ENCODE data around the gene CRTC1. TPM values are rescaled to one million over a fixed set of nuclear protein-coding genes. Genes with fewer than 3 reads are reported as not detected.

CRTC1 gene
- total and polyA plus RNA-seq, 5 donors, result 9.2 to 15.1 (median 12.9) TPM

DNA sequence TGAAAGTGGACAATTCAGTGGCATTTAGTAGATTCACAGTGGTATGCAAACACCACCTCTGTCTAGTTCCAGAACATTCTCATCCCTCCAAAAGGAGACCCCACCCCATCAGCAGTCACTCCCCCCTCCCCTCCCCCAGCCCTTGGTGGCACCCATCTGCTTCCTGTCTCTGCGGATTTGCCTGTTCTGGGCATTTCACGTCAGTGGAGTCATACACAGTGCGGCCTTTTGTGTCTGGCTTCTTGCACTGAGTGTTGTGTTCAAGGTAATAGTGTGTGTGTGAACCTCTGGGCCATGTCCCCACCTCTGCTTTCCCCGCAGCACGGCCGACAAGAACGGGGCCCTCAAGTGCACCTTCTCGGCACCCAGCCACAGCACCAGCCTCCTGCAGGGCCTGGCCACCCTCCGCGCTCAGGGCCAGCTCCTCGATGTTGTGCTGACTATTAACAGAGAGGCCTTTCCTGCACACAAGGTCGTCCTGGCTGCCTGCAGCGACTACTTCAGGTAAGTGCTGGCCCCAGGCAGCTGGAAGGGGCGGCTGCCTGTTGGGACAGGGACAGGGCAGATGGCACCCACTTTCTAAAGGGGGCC, 19.4 kb upstream of the CRTC1 start:
- H3K27ac ChIP-seq (ENCODE audit: low read length), result no peak overlapping the region
- intact Hi-C loops (cut with DNase I), result no loop called here
- no peaks in the 10 kb centered on the region for H3K27me3 ChIP-seq (ENCODE audit: control insufficient read depth, insufficient read depth)
- ATAC-seq (no peak), DNase-seq (peak in 1 of 3 donors; percentile 49)
- 83% methylated on average over 14 of the region's 14 CpGs for WGBS
- peaks cover 2% of the 10 kb centered on the region for H3K4me1 ChIP-seq (ENCODE audit: control insufficient read depth, insufficient read depth, low read length)
- no peaks in the 10 kb centered on the region for H3K9me3 ChIP-seq (ENCODE audit: control insufficient read depth, low read length)
- no peak overlapping the region for H3K4me3 ChIP-seq (ENCODE audit: low read length)

DNA sequence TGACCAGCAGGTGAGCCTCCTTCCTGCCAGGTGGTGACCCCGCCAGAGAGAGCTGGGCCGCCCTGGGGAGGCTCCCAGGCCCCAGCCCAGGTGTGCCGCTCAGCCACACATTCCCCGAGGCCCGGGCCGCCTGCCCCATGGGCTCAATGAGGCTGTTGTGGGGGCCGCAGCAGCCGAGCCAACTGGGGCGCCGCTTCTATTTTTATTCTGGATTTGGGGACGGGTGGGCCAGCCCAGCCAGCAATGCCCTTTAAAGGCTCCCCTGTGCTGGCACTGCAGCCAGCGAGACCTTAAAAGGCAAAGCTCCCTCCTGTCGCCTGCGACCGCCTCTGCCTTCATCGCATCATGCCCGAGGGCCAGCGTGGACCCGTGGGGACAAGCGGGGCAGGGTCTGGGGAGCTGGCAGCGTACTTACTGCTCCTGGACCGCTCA, 17.7 kb upstream of the CRTC1 start:
- H3K4me1 ChIP-seq (ENCODE audit: control insufficient read depth, insufficient read depth, low read length), result no peaks in the 10 kb centered on the region
- H3K4me3 ChIP-seq (ENCODE audit: low read length), result no peak overlapping the region
- ATAC-seq, result peak; percentile 52 to 66
- intact Hi-C loops (cut with DNase I), result no loop called here
- no peaks in the 10 kb centered on the region for H3K27me3 ChIP-seq (ENCODE audit: control insufficient read depth, insufficient read depth)
- no peaks in the 10 kb centered on the region for H3K9me3 ChIP-seq (ENCODE audit: control insufficient read depth, low read length)
- peak; percentile 58 to 77 (median 76) for DNase-seq
- WGBS, result 72% methylated on average over 22 of the region's 22 CpGs
- peak overlapping the region; percentile 55 for H3K27ac ChIP-seq (ENCODE audit: low read length)

DNA sequence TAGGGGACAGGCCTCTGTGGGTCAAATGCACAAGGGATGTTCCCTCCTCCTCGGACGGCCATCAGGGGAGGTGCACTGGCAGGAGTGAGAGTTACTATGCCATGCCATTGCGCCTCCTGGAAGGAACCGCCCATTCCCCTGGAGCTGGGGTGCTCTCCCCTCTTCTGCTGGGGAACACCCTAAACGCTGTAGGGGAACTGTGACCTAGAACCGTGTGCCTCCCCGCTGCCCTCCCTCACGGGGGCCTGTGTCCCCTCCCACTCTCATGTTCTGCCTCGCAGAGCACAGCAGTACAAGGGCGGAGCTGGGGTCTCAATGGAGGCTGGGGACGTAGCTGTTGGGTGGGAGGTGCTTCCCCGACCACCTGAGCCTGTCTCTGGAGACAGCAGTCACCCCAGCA, 17.2 kb upstream of the CRTC1 start:
- Histone ChIP-seq H3K9me3 (ENCODE audit: control insufficient read depth, low read length) (no peaks in the 10 kb centered on the region), H3K27ac (ENCODE audit: low read length) (peak overlapping the region; percentile 55), H3K27me3 (ENCODE audit: control insufficient read depth, insufficient read depth) (no peaks in the 10 kb centered on the region), H3K4me3 (ENCODE audit: low read length) (no peak overlapping the region), H3K4me1 (ENCODE audit: control insufficient read depth, insufficient read depth, low read length) (no peaks in the 10 kb centered on the region)
- ATAC-seq (peak in 1 of 2 donors; percentile 24), DNase-seq (no peak)
- 68% methylated on average over 12 of the region's 12 CpGs for WGBS
- intact Hi-C loops (cut with DNase I), result no loop called here

DNA sequence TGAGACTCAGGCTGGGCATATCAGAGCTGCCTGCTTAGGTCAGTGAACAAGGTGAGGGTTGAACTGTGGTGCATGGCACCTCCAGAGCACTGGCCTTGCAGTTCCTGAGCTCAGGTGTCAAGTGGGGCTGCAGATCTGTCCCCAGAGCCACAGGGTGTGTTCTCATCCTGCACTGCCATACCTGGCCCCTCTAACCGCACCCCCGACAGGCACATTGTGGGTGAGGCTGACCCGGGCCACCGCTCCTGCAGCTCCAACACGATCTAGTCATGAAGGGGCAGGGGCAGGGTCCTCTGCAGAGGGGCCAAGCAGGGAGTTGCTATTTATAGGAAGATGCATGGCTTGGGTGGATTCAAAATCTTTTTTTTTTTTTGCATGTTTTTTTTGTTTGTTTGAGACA, 16.7 kb upstream of the CRTC1 start:
- no peaks in the 10 kb centered on the region for H3K27me3 ChIP-seq (ENCODE audit: control insufficient read depth, insufficient read depth)
- H3K4me3 ChIP-seq (ENCODE audit: low read length), result no peak overlapping the region
- ATAC-seq, result no peak
- intact Hi-C loops (cut with DNase I), result no loop called here
- H3K4me1 ChIP-seq (ENCODE audit: control insufficient read depth, insufficient read depth, low read length), result no peaks in the 10 kb centered on the region
- no peak overlapping the region for H3K27ac ChIP-seq (ENCODE audit: low read length)
- 81% methylated on average over 5 of the region's 5 CpGs for WGBS
- DNase-seq, result no peak
- H3K9me3 ChIP-seq (ENCODE audit: control insufficient read depth, low read length), result no peaks in the 10 kb centered on the region

DNA sequence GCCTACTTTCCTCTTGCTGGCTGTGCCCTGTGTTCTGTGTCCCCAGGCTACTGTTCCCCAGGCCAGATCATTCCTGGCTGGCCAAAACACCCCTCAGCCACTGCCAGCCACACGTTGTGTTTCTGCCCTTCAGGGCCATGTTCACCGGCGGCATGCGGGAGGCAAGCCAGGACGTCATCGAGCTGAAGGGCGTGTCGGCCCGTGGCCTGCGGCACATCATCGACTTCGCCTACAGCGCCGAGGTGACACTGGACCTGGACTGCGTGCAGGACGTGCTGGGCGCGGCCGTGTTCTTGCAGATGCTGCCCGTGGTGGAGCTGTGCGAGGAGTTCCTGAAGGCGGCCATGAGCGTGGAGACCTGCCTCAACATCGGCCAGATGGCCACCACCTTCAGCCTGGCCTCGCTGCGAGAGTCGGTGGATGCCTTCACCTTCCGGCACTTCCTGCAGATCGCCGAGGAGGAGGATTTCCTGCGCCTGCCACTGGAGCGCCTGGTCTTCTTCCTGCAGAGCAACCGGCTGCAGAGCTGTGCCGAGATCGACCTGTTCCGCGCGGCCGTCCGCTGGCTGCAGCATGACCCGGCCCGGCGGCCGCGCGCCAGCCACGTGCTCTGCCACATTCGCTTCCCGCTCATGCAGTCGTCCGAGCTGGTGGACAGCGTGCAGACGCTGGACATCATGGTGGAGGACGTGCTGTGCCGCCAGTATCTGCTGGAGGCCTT, 15.8 kb upstream of the CRTC1 start:
- Histone ChIP-seq H3K27me3 (ENCODE audit: control insufficient read depth, insufficient read depth) (no peaks in the 10 kb centered on the region), H3K4me3 (ENCODE audit: low read length) (no peak overlapping the region), H3K4me1 (ENCODE audit: control insufficient read depth, insufficient read depth, low read length) (peaks cover 3% of the 10 kb centered on the region), H3K9me3 (ENCODE audit: control insufficient read depth, low read length) (no peaks in the 10 kb centered on the region), H3K27ac (ENCODE audit: low read length) (no peak overlapping the region)
- intact Hi-C loops (cut with DNase I), result no loop called here
- DNase-seq, result peak in 2 of 3 donors; percentile 45 to 76
- ATAC-seq, result no peak
- 95% methylated on average over 55 of the region's 55 CpGs for WGBS

DNA sequence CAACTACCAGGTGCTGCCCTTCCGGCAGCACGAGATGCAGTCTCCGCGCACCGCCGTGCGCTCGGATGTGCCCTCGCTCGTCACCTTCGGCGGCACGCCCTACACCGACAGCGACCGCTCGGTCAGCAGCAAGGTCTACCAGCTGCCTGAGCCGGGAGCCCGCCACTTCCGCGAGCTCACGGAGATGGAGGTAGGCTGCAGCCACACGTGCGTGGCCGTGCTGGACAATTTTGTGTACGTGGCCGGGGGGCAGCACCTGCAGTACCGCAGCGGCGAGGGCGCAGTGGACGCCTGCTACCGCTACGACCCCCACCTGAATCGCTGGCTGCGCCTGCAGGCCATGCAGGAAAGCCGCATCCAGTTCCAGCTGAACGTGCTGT, 15.2 kb upstream of the CRTC1 start:
- ATAC-seq, result no peak
- H3K27ac ChIP-seq (ENCODE audit: low read length), result no peak overlapping the region
- DNase-seq, result peak in 1 of 3 donors; percentile 55
- intact Hi-C loops (cut with DNase I), result no loop called here
- peaks cover 3% of the 10 kb centered on the region for H3K4me1 ChIP-seq (ENCODE audit: control insufficient read depth, insufficient read depth, low read length)
- 98% methylated on average over 38 of the region's 38 CpGs for WGBS
- H3K27me3 ChIP-seq (ENCODE audit: control insufficient read depth, insufficient read depth), result no peaks in the 10 kb centered on the region
- no peak overlapping the region for H3K4me3 ChIP-seq (ENCODE audit: low read length)
- no peaks in the 10 kb centered on the region for H3K9me3 ChIP-seq (ENCODE audit: control insufficient read depth, low read length)

DNA sequence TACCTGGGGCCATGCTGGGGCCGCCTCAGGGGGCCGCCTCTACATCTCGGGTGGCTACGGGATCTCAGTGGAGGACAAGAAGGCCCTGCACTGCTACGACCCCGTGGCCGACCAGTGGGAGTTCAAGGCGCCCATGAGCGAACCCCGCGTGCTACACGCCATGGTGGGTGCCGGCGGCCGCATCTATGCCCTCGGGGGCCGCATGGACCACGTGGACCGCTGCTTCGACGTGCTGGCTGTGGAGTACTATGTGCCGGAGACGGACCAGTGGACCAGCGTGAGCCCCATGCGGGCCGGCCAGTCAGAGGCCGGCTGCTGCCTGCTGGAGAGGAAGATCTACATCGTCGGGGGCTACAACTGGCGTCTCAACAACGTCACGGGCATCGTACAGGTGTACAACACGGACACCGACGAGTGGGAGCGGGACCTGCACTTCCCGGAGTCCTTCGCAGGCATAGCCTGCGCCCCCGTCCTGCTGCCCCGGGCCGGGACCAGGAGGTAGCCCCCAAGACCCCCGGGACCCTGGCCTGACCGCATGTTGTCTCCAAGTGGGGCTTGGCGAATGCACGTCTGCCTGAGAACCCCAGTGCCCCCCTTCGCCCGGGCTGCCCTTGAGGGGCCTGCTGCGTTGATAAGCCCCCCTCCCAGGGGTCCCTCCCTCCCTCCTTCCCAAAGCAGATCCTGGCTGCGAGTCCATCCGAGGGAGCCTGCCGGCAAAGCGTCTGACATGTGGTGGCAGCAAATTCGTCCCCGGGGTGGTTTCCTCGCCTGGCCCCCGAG, 14.5 kb upstream of the CRTC1 start:
- intact Hi-C loops (cut with DNase I), result no loop called here
- peak in 1 of 3 donors; percentile 52 for DNase-seq

DNA sequence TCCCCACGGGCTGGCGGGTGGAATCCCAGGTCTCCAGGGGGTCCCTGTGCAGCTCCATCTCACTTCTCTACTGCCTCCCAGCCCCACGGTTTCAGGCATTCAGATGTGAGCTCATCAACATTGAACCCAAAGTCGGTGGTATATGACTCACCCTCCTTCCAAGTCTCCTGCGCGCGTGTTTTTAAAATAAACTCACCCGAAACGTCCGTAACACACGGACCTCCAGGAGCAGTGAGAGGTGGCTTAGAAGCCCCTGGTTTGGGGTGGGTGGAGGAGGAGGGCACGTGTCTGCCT, 14.0 kb upstream of the CRTC1 start:
- DNase-seq (no peak), ATAC-seq (no peak)
- no peaks in the 10 kb centered on the region for H3K27me3 ChIP-seq (ENCODE audit: control insufficient read depth, insufficient read depth)
- H3K4me1 ChIP-seq (ENCODE audit: control insufficient read depth, insufficient read depth, low read length), result peaks cover 3% of the 10 kb centered on the region
- 91% methylated on average over 12 of the region's 12 CpGs for WGBS
- H3K9me3 ChIP-seq (ENCODE audit: control insufficient read depth, low read length), result no peaks in the 10 kb centered on the region
- no peak overlapping the region for H3K27ac ChIP-seq (ENCODE audit: low read length)
- no peak overlapping the region for H3K4me3 ChIP-seq (ENCODE audit: low read length)
- intact Hi-C loops (cut with DNase I), result no loop called here

More for the DNA sequence above, 14.5 kb upstream of the CRTC1 start:
- Histone ChIP-seq H3K27ac (ENCODE audit: low read length) (no peak overlapping the region), H3K27me3 (ENCODE audit: control insufficient read depth, insufficient read depth) (no peaks in the 10 kb centered on the region), H3K9me3 (ENCODE audit: control insufficient read depth, low read length) (no peaks in the 10 kb centered on the region), H3K4me3 (ENCODE audit: low read length) (no peak overlapping the region), H3K4me1 (ENCODE audit: control insufficient read depth, insufficient read depth, low read length) (peaks cover 3% of the 10 kb centered on the region)
- ATAC-seq, result no peak
- WGBS, result 95% methylated on average over 58 of the region's 58 CpGs

DNA sequence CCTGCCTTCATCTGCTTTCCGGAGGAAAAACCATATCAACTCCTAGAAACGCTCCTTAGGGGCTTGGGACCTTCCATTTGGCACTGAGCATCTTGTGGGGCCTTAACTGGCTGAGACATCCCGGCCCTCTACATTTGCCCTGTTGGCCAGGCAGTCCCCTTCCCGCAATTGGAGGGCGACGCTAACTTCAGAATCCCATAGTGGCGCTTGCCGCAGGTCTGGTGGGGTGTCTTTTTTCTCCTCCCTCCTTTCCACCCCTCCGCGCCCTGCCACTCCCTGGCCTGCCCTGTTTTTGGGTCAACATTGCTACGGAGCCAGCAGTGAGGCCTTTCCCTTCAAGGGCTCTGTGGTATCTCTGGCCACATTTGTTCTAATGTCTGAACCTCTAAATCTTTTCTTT, 13.6 kb upstream of the CRTC1 start:
- intact Hi-C loops (cut with DNase I), result loop anchor here in 2 of 4 donors (10.0 kb wide), 1 partner anchor 75 kb away; no protein-coding TSS in a partner anchor
- DNase-seq (no peak), ATAC-seq (no peak)
- no peaks in the 10 kb centered on the region for H3K27me3 ChIP-seq (ENCODE audit: control insufficient read depth, insufficient read depth)
- no peaks in the 10 kb centered on the region for H3K9me3 ChIP-seq (ENCODE audit: control insufficient read depth, low read length)
- WGBS, result 89% methylated on average over 11 of the region's 11 CpGs
- no peak overlapping the region for H3K27ac ChIP-seq (ENCODE audit: low read length)
- peaks cover 5% of the 10 kb centered on the region for H3K4me1 ChIP-seq (ENCODE audit: control insufficient read depth, insufficient read depth, low read length)
- H3K4me3 ChIP-seq (ENCODE audit: low read length), result no peak overlapping the region

DNA sequence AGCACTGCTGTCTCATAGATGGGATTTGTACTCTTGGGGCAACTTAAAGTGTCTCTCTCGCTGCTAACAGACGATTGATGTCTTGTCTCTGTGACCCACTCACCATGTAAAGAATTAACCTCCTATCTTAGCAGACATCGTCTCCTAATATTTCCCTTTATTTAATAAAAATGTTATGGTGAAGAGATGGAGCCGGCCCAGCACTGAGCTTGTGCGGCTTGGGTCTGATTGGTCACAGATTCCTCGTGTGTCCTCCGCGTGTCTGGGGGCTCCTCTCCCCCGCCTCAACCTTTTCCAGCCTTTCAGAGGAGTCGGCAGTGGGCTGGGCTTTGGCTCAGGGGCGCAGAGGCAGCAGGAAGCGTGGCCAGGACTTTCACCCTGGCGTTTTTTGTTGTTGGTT, 13.2 kb upstream of the CRTC1 start:
- intact Hi-C loops (cut with DNase I), result loop anchor here in 2 of 4 donors (10.0 kb wide), 1 partner anchor 76 kb away; no protein-coding TSS in a partner anchor
- no peaks in the 10 kb centered on the region for H3K9me3 ChIP-seq (ENCODE audit: control insufficient read depth, low read length)
- H3K27ac ChIP-seq (ENCODE audit: low read length), result no peak overlapping the region
- no peak for DNase-seq
- H3K27me3 ChIP-seq (ENCODE audit: control insufficient read depth, insufficient read depth), result no peaks in the 10 kb centered on the region
- peaks cover 6% of the 10 kb centered on the region for H3K4me1 ChIP-seq (ENCODE audit: control insufficient read depth, insufficient read depth, low read length)
- 86% methylated on average over 13 of the region's 13 CpGs for WGBS
- no peak for ATAC-seq
- H3K4me3 ChIP-seq (ENCODE audit: low read length), result no peak overlapping the region

Data from right cardiac atrium (tissue), 5 donors.